ENCODE data around the gene CLEC6A. TPM values are rescaled to one million over a fixed set of nuclear protein-coding genes. Genes with fewer than 3 reads are reported as not detected.
"Not testable (repeated sequence)": the region's sequence is repeated elsewhere in the genome, so short reads cannot be mapped to it uniquely, and the experiment has no call there.

Gene CLEC6A
- total RNA-seq, 1 donor from 2014 or later = under 0.01 TPM

- no peak for FAIRE-seq
Observed at GRCh38 chr12:8483079-8483478, 27.3 kb downstream of the CLEC6A start.

GRCh38 chr12:8491646-8492530 is 36.1 kb downstream of the CLEC6A start:
- TF ChIP-seq CTCF (IDR thresholded peaks at IDR 0.05; ENCODE audit: insufficient read depth, low read length, severe bottlenecking) = no peak
- H3K4me3 ChIP-seq (ENCODE audit: low read depth, low read length) = no peak overlapping the region
- FAIRE-seq (no peak), DNase-seq (ENCODE audit: low read depth) (no peak)
- no peaks in the 10 kb centered on the region for H3K27me3 ChIP-seq (ENCODE audit: control insufficient read depth, insufficient read depth, low read length)
- H3K36me3 ChIP-seq (ENCODE audit: control insufficient read depth, insufficient read depth, low read length) = no peaks in the 10 kb centered on the region

More at GRCh38 chr12:8483079-8483478, 27.3 kb downstream of the CLEC6A start:
- no peak overlapping the region for H3K4me3 ChIP-seq (ENCODE audit: low read depth, low read length)
- no peak for TF ChIP-seq CTCF (IDR thresholded peaks at IDR 0.05; ENCODE audit: insufficient read depth, low read length, severe bottlenecking)
- H3K36me3 ChIP-seq (ENCODE audit: control insufficient read depth, insufficient read depth, low read length) = no peaks in the 10 kb centered on the region
- DNase-seq (ENCODE audit: low read depth) = no peak
- H3K27me3 ChIP-seq (ENCODE audit: control insufficient read depth, insufficient read depth, low read length) = no peaks in the 10 kb centered on the region

GRCh38 chr12:8493084-8493483 is 37.3 kb downstream of the CLEC6A start:
- no peaks in the 10 kb centered on the region for H3K36me3 ChIP-seq (ENCODE audit: control insufficient read depth, insufficient read depth, low read length)
- FAIRE-seq (no peak), DNase-seq (ENCODE audit: low read depth) (no peak)
- H3K4me3 ChIP-seq (ENCODE audit: low read depth, low read length) = no peak overlapping the region
- no peaks in the 10 kb centered on the region for H3K27me3 ChIP-seq (ENCODE audit: control insufficient read depth, insufficient read depth, low read length)
- no peak for TF ChIP-seq CTCF (IDR thresholded peaks at IDR 0.05; ENCODE audit: insufficient read depth, low read length, severe bottlenecking)

- H3K4me3 ChIP-seq (ENCODE audit: low read depth, low read length); DNase-seq (ENCODE audit: low read depth); H3K27me3 ChIP-seq (ENCODE audit: control insufficient read depth, insufficient read depth, low read length); H3K36me3 ChIP-seq (ENCODE audit: control insufficient read depth, insufficient read depth, low read length); FAIRE-seq: not testable (repeated sequence)
Observed at GRCh38 chr12:8495671-8496070, 39.9 kb downstream of the CLEC6A start.

GRCh38 chr12:8496074-8496473 is 40.3 kb downstream of the CLEC6A start:
- not testable (repeated sequence) for H3K36me3 ChIP-seq (ENCODE audit: control insufficient read depth, insufficient read depth, low read length); DNase-seq (ENCODE audit: low read depth); FAIRE-seq; H3K4me3 ChIP-seq (ENCODE audit: low read depth, low read length); H3K27me3 ChIP-seq (ENCODE audit: control insufficient read depth, insufficient read depth, low read length)

GRCh38 chr12:8499616-8500015 is 43.9 kb downstream of the CLEC6A start:
- DNase-seq (ENCODE audit: low read depth) (no peak), FAIRE-seq (no peak)
- Histone ChIP-seq H3K36me3 (ENCODE audit: control insufficient read depth, insufficient read depth, low read length) (no peaks in the 10 kb centered on the region), H3K27me3 (ENCODE audit: control insufficient read depth, insufficient read depth, low read length) (no peaks in the 10 kb centered on the region), H3K4me3 (ENCODE audit: low read depth, low read length) (no peak overlapping the region)
- TF ChIP-seq CTCF (IDR thresholded peaks at IDR 0.05; ENCODE audit: insufficient read depth, low read length, severe bottlenecking) = no peak

GRCh38 chr12:8501720-8502119 is 46.0 kb downstream of the CLEC6A start:
- Histone ChIP-seq H3K36me3 (ENCODE audit: control insufficient read depth, insufficient read depth, low read length) (no peaks in the 10 kb centered on the region), H3K4me3 (ENCODE audit: low read depth, low read length) (no peak overlapping the region), H3K27me3 (ENCODE audit: control insufficient read depth, insufficient read depth, low read length) (no peaks in the 10 kb centered on the region)
- no peak for TF ChIP-seq CTCF (IDR thresholded peaks at IDR 0.05; ENCODE audit: insufficient read depth, low read length, severe bottlenecking)
- DNase-seq (ENCODE audit: low read depth) (no peak), FAIRE-seq (no peak)

All from bronchial epithelial cell (primary cell).